HG03469 (cell line): ENCODE data around the gene IFT81.
"Not testable (repeated sequence)": the region's sequence is repeated elsewhere in the genome, so short reads cannot be mapped to it uniquely, and the experiment has no call there.

ENCODE experiments used
- ATAC-seq: cut with Tn5 transposase; IDR thresholded peaks from one replicate; pipeline ENCODE4 v1.9.1; 2021; ENCODE audit warnings: mild to moderate bottlenecking, moderate library complexity, moderate number of reproducible peaks; ENCODE audit not compliant: unreplicated experiment

IFT81 gene

GRCh38 chr12:110243227-110243626, 119.1 kb downstream of the IFT81 start:
- no peak for ATAC-seq

- ATAC-seq: no peak
These were observed 120.2 kb downstream of the IFT81 start for GRCh38 chr12:110244372-110244771.

- ATAC-seq: no peak
These were observed 120.7 kb downstream of the IFT81 start for GRCh38 chr12:110244829-110245228.

GRCh38 chr12:110245369-110245772, 121.2 kb downstream of the IFT81 start:
- ATAC-seq: no peak

GRCh38 chr12:110246636-110247339, 122.6 kb downstream of the IFT81 start:
- no peak for ATAC-seq

- ATAC-seq: no peak
These were observed 123.4 kb downstream of the IFT81 start for GRCh38 chr12:110247340-110248095.

GRCh38 chr12:110248096-110248447, 123.9 kb downstream of the IFT81 start:
- no peak for ATAC-seq

- no peak for ATAC-seq
These were observed 124.9 kb downstream of the IFT81 start for GRCh38 chr12:110249105-110249504.

GRCh38 chr12:110249716-110250225, 125.6 kb downstream of the IFT81 start:
- ATAC-seq: no peak

GRCh38 chr12:110251381-110251780, 127.2 kb downstream of the IFT81 start:
- no peak for ATAC-seq

GRCh38 chr12:110252716-110253115, 128.6 kb downstream of the IFT81 start:
- ATAC-seq: no peak

- no peak for ATAC-seq
These were observed 129.0 kb downstream of the IFT81 start for GRCh38 chr12:110253176-110253575.

GRCh38 chr12:110254971-110255540, 130.9 kb downstream of the IFT81 start:
- no peak for ATAC-seq

GRCh38 chr12:110255890-110256456, 131.8 kb downstream of the IFT81 start:
- not testable (repeated sequence) for ATAC-seq

- ATAC-seq: no peak
These were observed 132.7 kb downstream of the IFT81 start for GRCh38 chr12:110256780-110257431.

- no peak for ATAC-seq
These were observed 134.3 kb downstream of the IFT81 start for GRCh38 chr12:110258466-110258865.

- no peak for ATAC-seq
These were observed 138.6 kb downstream of the IFT81 start for GRCh38 chr12:110262442-110263388.

GRCh38 chr12:110266381-110266960, 142.3 kb downstream of the IFT81 start:
- ATAC-seq: no peak

GRCh38 chr12:110266980-110267620, 142.9 kb downstream of the IFT81 start:
- no peak for ATAC-seq
